Liver (tissue), 9 donors: ENCODE measurements around the gene MICAL2. TPM values are rescaled to one million over a fixed set of nuclear protein-coding genes. Genes with fewer than 3 reads are reported as not detected.

Experiments
- DNase-seq: peaks from one replicate; pipeline ENCODE4 v3.0.0-alpha.2; 2017; ENCODE audit warnings: low spot score
- H3K27ac ChIP-seq, 2 donors: one replicate each; pipeline ENCODE4 v1.7.0; 2013; ENCODE audit warnings: inconsistent platforms in 2 of 2, low read length in 2 of 2, control low read depth in 1 of 2, low read depth in 1 of 2, mild to moderate bottlenecking in 1 of 2
- H3K27me3 ChIP-seq, 4 donors: one replicate each; pipeline versions ENCODE4 v1.6.1 to v1.7.0; 2013; ENCODE audit warnings: low read length in 3 of 4, inconsistent platforms in 1 of 4, mild to moderate bottlenecking in 1 of 4, moderate library complexity in 1 of 4; ENCODE audit not compliant: control insufficient read depth in 4 of 4, insufficient read depth in 4 of 4
- H3K36me3 ChIP-seq, 4 donors: one replicate each; pipeline versions ENCODE4 v1.6.1 to v1.7.0; 2013; ENCODE audit warnings: low read length in 3 of 4, mild to moderate bottlenecking in 3 of 4, low read depth in 1 of 4, moderate library complexity in 1 of 4; ENCODE audit not compliant: control insufficient read depth in 4 of 4, insufficient read depth in 3 of 4
- H3K4me1 ChIP-seq, 4 donors: one replicate each; pipeline versions ENCODE4 v1.6.1 to v1.7.0; 2013; ENCODE audit warnings: low read length in 3 of 4, mild to moderate bottlenecking in 3 of 4, moderate library complexity in 1 of 4; ENCODE audit not compliant: control insufficient read depth in 4 of 4, insufficient read depth in 4 of 4
- H3K4me3 ChIP-seq, 3 donors: one replicate each; pipeline versions ENCODE4 v1.6.1 to v1.7.0; 2013; ENCODE audit warnings: low read length in 3 of 3, control low read depth in 1 of 3, low read depth in 1 of 3, mild to moderate bottlenecking in 1 of 3
- H3K9ac ChIP-seq, 2 donors: one replicate each; pipeline ENCODE4 v1.7.0; 2013; ENCODE audit warnings: low read length in 2 of 2, mild to moderate bottlenecking in 2 of 2, moderate library complexity in 2 of 2, control low read depth in 1 of 2, low read depth in 1 of 2
- H3K9me3 ChIP-seq, 4 donors: one replicate each; pipeline versions ENCODE4 v1.6.1 to v1.7.0; 2013; ENCODE audit warnings: low read length in 3 of 4; ENCODE audit not compliant: control insufficient read depth in 4 of 4
- ATF3 ChIP-seq: IDR thresholded peaks from 2 replicates; pipeline ENCODE4 v1.6.1; 2016; ENCODE audit warnings: antibody characterized with exemption
- EGR1 ChIP-seq, 2 donors: IDR thresholded peaks; 2 replicates each; pipeline ENCODE4 v1.6.1; 2016 to 2018; ENCODE audit warnings: antibody characterized with exemption in 2 of 2, low read depth in 2 of 2
- FOXA1 ChIP-seq: IDR thresholded peaks from 2 replicates; pipeline ENCODE4 v1.6.1; 2016; ENCODE audit warnings: antibody characterized with exemption
- FOXA2 ChIP-seq: IDR thresholded peaks from 2 replicates; pipeline ENCODE4 v1.6.1; 2016; ENCODE audit warnings: antibody characterized with exemption
- GABPA ChIP-seq, 2 donors: IDR thresholded peaks in 1 of 2; conservative IDR thresholded peaks in 1 of 2; 2 replicates each; pipeline ENCODE4 v1.6.1; 2016; ENCODE audit warnings: antibody characterized with exemption in 2 of 2, mild to moderate bottlenecking in 1 of 2, moderate library complexity in 1 of 2
- HNF4A ChIP-seq, 2 donors: conservative IDR thresholded peaks; 2 replicates each; pipeline ENCODE4 v1.6.1; 2016; ENCODE audit warnings: antibody characterized with exemption in 2 of 2, mild to moderate bottlenecking in 2 of 2
- HNF4G ChIP-seq: IDR thresholded peaks from 2 replicates; pipeline ENCODE4 v1.6.1; 2016; ENCODE audit warnings: antibody characterized with exemption
- JUND ChIP-seq, 2 donors: IDR thresholded peaks; 2 replicates each; pipeline ENCODE4 v1.6.1; 2016; ENCODE audit warnings: antibody characterized with exemption in 2 of 2
- NR2F2 ChIP-seq: IDR thresholded peaks from 2 replicates; pipeline ENCODE4 v1.6.1; 2016; ENCODE audit warnings: antibody characterized with exemption
- RAD21 ChIP-seq, 2 donors: IDR thresholded peaks; 2 replicates each; pipeline ENCODE4 v1.6.1; 2016; ENCODE audit warnings: antibody characterized with exemption in 2 of 2, mild to moderate bottlenecking in 2 of 2
- RXRA ChIP-seq, 2 donors: IDR thresholded peaks; 2 replicates each; pipeline ENCODE4 v1.6.1; 2017 to 2018; ENCODE audit warnings: antibody characterized with exemption in 2 of 2, mild to moderate bottlenecking in 1 of 2
- SP1 ChIP-seq: IDR thresholded peaks from 2 replicates; pipeline ENCODE4 v1.6.1; 2018; ENCODE audit warnings: antibody characterized with exemption, mild to moderate bottlenecking
- TAF1 ChIP-seq: conservative IDR thresholded peaks from 2 replicates; pipeline ENCODE4 v1.6.1; 2016; ENCODE audit warnings: antibody characterized with exemption, mild to moderate bottlenecking
- YY1 ChIP-seq: IDR thresholded peaks from 2 replicates; pipeline ENCODE4 v1.6.1; 2016; ENCODE audit warnings: antibody characterized with exemption, mild to moderate bottlenecking
- WGBS: extraction: QIAGEN DNeasy Blood & Tissue Kit; methylation state at CpG from one replicate; pipeline ENCODE4 v1.1.7; 2013; 5-methylcytosine and 5-hydroxymethylcytosine counted together
- polyA plus RNA-seq, 2 donors: library from polyadenylated mRNA; stranded (reverse) in 1 of 2; unstranded in 1 of 2; fragments of 200-250 nt in 1 of 2; fragments of >200 nt in 1 of 2; fragmentation: Nextera tagmentation in 1 of 2; extraction: Ambion mirVana in 1 of 2; gene quantifications; one replicate each; pipeline versions ENCODE4 v1.2.1 to v1.2.3, GENCODE V29; 2013 to 2015
- total RNA-seq, 2 donors: library from RNA; depleted of rRNA; stranded (reverse); fragments of >200 nt; gene quantifications; one replicate each; pipeline ENCODE4 v1.2.3, GENCODE V29; 2014
- TF ChIP-seq, protein P1 (sequence below): IDR thresholded peaks from 2 replicates; pipeline ENCODE4 v1.6.1; 2016; ENCODE audit warnings: antibody characterized with exemption
- TF ChIP-seq, protein P2 (sequence below): IDR thresholded peaks from 2 replicates; pipeline ENCODE4 v1.6.1; 2016; ENCODE audit warnings: antibody characterized with exemption
- TF ChIP-seq, protein P3 (sequence below): fragments of 150-350 bp; IDR thresholded peaks from 2 replicates; pipeline ENCODE4 v1.5.1; 2017; ENCODE audit warnings: improper control_type of control experiment, low read depth, low read length; ENCODE audit not compliant: missing input control
- TF ChIP-seq, protein P4 (sequence below): IDR thresholded peaks from 2 replicates; pipeline ENCODE4 v1.6.1; 2016; ENCODE audit warnings: antibody characterized with exemption, mild to moderate bottlenecking
- donor health status: healthy.
- donor health status: healthy.
- donor health status: healthy.
- donor health status: healthy.
- donor health status: healthy.

MICAL2 gene
- total and polyA plus RNA-seq, 4 donors, result 17.5 to 113 (median 42.9) TPM

DNA sequence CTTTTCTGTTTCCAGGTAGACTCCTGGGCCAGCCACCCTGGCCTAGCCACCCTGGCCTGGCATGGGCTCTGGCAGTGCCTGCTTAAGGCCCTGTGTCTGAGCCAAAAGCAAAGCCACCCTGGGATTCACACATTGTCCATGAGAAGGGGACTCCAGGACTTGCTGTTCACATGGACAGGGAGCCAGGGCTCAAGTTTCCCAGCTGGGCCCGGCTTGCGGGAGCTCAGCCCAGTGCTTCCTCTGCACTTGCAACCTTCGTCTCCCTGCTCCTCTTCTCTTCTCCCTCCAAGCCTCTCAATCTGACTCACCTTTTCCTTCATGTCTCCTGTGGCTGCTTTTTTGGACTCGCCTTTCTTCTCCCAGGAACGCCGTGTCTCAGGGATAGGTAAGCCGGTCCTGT is 130.3 kb downstream of the MICAL2 start:
- H3K27ac ChIP-seq, result no peak overlapping the region
- no peak for TF ChIP-seq TAF1
- no peak for TF ChIP-seq HNF4A (conservative IDR thresholded peaks at IDR 0.05)
- TF ChIP-seq SP1, result no peak
- no peak for TF ChIP-seq JUND (IDR thresholded peaks at IDR 0.05)
- no peak for TF ChIP-seq FOXA1
- TF ChIP-seq, protein P1, sequence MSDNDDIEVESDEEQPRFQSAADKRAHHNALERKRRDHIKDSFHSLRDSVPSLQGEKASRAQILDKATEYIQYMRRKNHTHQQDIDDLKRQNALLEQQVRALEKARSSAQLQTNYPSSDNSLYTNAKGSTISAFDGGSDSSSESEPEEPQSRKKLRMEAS, result no peak
- no peak for TF ChIP-seq ATF3
- TF ChIP-seq, protein P2, sequence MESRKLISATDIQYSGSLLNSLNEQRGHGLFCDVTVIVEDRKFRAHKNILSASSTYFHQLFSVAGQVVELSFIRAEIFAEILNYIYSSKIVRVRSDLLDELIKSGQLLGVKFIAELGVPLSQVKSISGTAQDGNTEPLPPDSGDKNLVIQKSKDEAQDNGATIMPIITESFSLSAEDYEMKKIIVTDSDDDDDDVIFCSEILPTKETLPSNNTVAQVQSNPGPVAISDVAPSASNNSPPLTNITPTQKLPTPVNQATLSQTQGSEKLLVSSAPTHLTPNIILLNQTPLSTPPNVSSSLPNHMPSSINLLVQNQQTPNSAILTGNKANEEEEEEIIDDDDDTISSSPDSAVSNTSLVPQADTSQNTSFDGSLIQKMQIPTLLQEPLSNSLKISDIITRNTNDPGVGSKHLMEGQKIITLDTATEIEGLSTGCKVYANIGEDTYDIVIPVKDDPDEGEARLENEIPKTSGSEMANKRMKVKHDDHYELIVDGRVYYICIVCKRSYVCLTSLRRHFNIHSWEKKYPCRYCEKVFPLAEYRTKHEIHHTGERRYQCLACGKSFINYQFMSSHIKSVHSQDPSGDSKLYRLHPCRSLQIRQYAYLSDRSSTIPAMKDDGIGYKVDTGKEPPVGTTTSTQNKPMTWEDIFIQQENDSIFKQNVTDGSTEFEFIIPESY, result no peak
- TF ChIP-seq EGR1 (IDR thresholded peaks at IDR 0.05; ENCODE audit: low read depth in 2 of 2), result no peak
- no peak for TF ChIP-seq GABPA (IDR thresholded peaks at IDR 0.05 in 1 of 2, conservative IDR thresholded peaks at IDR 0.05 in 1 of 2)
- TF ChIP-seq FOXA2, result no peak
- TF ChIP-seq NR2F2, result no peak
- TF ChIP-seq HNF4G, result no peak
- TF ChIP-seq YY1, result no peak
- no peak for TF ChIP-seq RXRA (IDR thresholded peaks at IDR 0.05)
- TF ChIP-seq, protein P3, sequence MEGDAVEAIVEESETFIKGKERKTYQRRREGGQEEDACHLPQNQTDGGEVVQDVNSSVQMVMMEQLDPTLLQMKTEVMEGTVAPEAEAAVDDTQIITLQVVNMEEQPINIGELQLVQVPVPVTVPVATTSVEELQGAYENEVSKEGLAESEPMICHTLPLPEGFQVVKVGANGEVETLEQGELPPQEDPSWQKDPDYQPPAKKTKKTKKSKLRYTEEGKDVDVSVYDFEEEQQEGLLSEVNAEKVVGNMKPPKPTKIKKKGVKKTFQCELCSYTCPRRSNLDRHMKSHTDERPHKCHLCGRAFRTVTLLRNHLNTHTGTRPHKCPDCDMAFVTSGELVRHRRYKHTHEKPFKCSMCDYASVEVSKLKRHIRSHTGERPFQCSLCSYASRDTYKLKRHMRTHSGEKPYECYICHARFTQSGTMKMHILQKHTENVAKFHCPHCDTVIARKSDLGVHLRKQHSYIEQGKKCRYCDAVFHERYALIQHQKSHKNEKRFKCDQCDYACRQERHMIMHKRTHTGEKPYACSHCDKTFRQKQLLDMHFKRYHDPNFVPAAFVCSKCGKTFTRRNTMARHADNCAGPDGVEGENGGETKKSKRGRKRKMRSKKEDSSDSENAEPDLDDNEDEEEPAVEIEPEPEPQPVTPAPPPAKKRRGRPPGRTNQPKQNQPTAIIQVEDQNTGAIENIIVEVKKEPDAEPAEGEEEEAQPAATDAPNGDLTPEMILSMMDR, result no peak
- TF ChIP-seq, protein P4, sequence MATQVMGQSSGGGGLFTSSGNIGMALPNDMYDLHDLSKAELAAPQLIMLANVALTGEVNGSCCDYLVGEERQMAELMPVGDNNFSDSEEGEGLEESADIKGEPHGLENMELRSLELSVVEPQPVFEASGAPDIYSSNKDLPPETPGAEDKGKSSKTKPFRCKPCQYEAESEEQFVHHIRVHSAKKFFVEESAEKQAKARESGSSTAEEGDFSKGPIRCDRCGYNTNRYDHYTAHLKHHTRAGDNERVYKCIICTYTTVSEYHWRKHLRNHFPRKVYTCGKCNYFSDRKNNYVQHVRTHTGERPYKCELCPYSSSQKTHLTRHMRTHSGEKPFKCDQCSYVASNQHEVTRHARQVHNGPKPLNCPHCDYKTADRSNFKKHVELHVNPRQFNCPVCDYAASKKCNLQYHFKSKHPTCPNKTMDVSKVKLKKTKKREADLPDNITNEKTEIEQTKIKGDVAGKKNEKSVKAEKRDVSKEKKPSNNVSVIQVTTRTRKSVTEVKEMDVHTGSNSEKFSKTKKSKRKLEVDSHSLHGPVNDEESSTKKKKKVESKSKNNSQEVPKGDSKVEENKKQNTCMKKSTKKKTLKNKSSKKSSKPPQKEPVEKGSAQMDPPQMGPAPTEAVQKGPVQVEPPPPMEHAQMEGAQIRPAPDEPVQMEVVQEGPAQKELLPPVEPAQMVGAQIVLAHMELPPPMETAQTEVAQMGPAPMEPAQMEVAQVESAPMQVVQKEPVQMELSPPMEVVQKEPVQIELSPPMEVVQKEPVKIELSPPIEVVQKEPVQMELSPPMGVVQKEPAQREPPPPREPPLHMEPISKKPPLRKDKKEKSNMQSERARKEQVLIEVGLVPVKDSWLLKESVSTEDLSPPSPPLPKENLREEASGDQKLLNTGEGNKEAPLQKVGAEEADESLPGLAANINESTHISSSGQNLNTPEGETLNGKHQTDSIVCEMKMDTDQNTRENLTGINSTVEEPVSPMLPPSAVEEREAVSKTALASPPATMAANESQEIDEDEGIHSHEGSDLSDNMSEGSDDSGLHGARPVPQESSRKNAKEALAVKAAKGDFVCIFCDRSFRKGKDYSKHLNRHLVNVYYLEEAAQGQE, result no peak
- peaks cover 0 to 6% (median 1%) of the 10 kb centered on the region in 4 donors for H3K36me3 ChIP-seq
- H3K4me1 ChIP-seq, result peaks cover 8 to 35% (median 27%) of the 10 kb centered on the region in 4 donors
- H3K9ac ChIP-seq, result no peak overlapping the region
- H3K9me3 ChIP-seq, result no peaks in the 10 kb centered on the region
- DNase-seq, result no peak
- H3K4me3 ChIP-seq, result no peak overlapping the region
- no peaks in the 10 kb centered on the region for H3K27me3 ChIP-seq
- WGBS, result 95% methylated on average over 7 of the region's 7 CpGs

DNA sequence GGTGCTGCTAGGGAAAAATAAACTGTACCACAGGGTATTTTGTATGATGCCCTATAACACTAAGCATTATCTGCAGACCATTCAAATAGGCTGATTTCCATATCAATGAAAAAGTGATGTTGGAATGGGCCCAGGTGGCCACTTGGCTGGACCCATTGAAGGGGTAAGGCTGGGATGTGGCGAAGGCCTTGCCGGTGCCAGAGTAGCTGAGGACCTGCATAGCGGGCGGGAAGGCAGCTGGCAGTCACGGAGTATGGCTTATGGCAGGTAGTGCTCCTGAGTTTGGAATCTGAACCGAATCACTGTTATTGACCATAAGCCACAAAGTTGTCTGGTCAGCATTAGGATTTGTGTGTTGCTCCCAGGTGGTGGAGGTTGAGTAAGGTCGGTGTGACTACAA is 131.0 kb downstream of the MICAL2 start:
- no peak overlapping the region for H3K9ac ChIP-seq
- no peak overlapping the region for H3K4me3 ChIP-seq
- no peaks in the 10 kb centered on the region for H3K9me3 ChIP-seq
- peaks cover 0 to 6% (median 1%) of the 10 kb centered on the region in 4 donors for H3K36me3 ChIP-seq
- peaks cover 8 to 32% (median 27%) of the 10 kb centered on the region in 4 donors for H3K4me1 ChIP-seq
- peak overlapping the region; percentile 24 to 30 for H3K27ac ChIP-seq
- no peak for DNase-seq
- no peaks in the 10 kb centered on the region for H3K27me3 ChIP-seq
- 39% methylated on average over 7 of the region's 7 CpGs for WGBS
- TF ChIP-seq SP1 (peak; percentile 58), FOXA2 (no peak), TAF1 (no peak), FOXA1 (peak; percentile 11), YY1 (peak; percentile 15), RAD21 (IDR thresholded peaks at IDR 0.05) (peak in 1 of 2 donors; percentile 29), RXRA (IDR thresholded peaks at IDR 0.05) (peak; percentile 26 to 74), GABPA (IDR thresholded peaks at IDR 0.05 in 1 of 2, conservative IDR thresholded peaks at IDR 0.05 in 1 of 2) (peak in 1 of 2 donors; percentile 7), ATF3 (no peak)
- TF ChIP-seq, protein P1, result peak; percentile 20
- TF ChIP-seq, protein P2, result no peak
